ENCODE results near the gene C1QL4.
"Not testable (repeated sequence)": the region's sequence is repeated elsewhere in the genome, so short reads cannot be mapped to it uniquely, and the experiment has no call there.

Gene C1QL4

DNA sequence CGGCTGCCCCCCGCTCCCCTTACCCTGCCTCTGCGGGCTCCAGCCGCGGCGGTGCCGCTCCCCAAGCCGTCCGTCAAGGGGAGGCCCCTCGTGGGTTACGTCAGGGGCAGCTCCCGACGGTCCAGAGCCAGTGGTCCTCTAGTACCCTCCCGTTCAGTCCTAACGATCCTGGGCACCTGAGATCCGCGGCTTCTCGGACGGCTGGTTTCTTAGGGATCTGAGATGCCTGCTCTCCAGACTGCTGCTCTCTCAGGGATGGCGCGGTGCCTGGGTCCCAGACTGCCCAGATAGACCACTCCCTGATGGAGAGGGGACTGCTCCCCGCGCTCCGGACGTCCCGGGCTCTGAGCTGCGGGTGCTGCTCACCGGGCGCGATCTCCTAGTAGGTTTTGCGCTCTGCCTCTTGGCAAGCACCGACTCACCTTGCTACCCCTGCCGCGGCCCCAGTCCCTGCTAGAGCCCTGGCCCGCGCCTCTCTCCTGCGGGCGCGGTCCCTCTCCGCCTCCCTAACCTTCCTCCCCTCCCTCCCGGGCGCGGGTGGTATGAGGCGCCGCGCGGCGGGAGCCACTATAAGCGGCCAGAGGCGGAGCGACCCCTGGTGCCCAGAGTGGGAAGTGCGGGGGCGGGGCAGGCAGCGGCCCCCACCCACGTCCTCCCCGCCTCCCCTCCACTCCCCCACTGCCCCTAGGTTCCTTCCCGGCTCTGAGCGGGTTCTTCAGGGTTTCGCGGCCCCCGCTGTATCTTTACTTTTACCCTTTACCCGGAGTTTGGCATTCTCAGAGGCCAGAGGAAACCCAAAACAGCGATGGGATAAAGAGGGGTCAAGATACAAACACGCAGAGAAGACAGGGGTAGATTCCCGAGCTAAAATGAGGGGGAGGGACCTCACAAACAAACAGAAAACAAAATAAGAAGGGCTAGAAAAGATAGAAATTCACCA, at the start of gene C1QL4:
Gene C1QL4 (minus strand): TSS at position 544 of the 940 bp plus-strand sequence. CDS start 711 bp downstream, outside the sequence.
- DNase-seq: peak; percentile 62

GRCh38 chr12:49380184-49380583, 43.2 kb upstream of the C1QL4 start:
- DNase-seq: not testable (repeated sequence)

GRCh38 chr12:49377386-49377785, 40.4 kb upstream of the C1QL4 start:
- no peak for DNase-seq

DNA sequence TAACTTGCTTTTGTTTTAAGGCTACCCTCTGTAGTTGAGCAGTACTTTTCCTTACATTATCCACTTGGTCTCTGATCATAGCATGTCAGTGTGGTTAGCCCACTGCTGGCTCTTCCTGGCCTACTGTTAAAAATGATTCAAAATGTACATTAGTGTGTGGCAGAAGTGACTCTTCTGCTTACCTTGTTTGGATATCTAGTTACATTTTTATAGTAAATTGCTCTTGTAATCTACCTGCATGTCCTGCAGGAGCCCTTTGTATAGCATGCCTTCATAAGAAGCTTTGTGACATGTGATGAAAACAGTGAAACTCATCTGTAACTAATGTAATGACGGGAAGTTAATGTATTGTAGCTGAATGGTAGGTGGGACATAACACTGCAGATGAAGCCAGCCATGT, 38.4 kb upstream of the C1QL4 start:
- DNase-seq: no peak

GRCh38 chr12:49370539-49370938, 33.6 kb upstream of the C1QL4 start:
- no peak for DNase-seq

DNA sequence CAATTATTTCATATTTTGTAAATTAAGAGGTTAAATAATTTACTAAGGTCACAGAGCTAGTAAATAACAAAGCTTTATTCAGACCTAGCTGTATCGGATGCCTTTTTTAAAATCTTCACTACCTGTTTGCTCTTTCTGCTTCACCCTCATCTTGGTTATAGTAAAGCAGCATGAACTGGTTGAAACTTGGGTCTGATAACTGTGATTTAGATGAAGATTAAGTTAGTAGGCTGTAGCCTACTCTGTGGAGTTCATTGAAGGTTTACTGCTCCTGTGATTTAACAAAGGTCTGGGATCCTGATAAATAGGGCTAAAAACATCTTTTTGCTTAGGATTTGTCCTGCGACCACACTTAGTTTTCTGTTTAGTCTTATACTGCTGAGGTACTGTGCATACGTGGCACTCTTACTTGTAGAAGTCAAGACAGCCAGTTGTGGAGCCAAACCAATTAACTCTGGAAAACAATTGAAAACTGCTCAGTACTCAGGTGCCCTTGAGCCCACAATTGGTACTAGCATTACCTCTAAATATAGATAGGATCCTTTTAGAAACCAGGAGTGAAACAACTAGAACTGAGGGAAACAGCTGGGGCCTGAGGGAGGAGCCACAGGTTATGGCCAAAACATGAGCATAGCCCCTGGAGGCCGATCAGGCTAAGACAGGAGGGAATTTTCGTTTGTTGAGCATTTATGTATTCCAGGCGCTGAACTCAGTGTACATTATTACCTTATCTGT, 32.6 kb upstream of the C1QL4 start:
- peak; percentile 14 for DNase-seq

GRCh38 chr12:49368240-49368600, 31.2 kb upstream of the C1QL4 start:
- DNase-seq: no peak

GRCh38 chr12:49367381-49368239, 30.6 kb upstream of the C1QL4 start, which contains the start of gene SPATS2:
Gene SPATS2 (plus strand): TSS chr12:49367462. CDS start chr12:49461013, 93,551 bp downstream.
- peak; percentile 45 for DNase-seq

GRCh38 chr12:49366652-49367380, 29.8 kb upstream of the C1QL4 start:
- DNase-seq: peak; percentile 93

DNA sequence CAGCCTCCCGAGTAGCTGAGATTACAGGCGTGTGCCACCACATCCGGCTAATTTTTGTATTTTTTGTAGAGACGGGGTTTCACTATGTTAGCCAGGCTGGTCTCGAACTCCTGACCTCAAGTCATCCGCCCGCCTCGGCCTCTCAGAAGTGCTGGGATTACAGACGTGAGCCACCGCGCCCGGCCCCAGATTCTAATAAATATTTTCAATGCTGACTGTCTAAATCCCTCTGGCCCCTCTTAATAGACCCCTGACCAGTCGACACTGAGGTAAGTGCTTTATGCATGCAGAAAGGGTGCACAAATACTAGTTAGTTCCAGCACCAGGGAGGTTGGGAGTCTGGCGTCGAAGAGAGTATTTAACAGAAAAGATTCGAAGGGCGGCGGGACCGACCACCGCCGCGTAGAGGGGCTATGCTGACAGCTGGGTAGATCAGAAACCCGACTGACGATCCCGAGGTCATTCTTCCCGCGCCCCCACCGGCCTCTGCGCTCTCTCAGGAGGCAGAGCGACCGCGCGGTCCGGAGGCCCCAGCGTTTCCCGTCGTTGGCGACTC, 29.2 kb upstream of the C1QL4 start:
- no peak for DNase-seq

GRCh38 chr12:49365542-49365941, 28.6 kb upstream of the C1QL4 start:
- no peak for DNase-seq

GRCh38 chr12:49364989-49365388, 28.0 kb upstream of the C1QL4 start:
- DNase-seq: no peak

DNA sequence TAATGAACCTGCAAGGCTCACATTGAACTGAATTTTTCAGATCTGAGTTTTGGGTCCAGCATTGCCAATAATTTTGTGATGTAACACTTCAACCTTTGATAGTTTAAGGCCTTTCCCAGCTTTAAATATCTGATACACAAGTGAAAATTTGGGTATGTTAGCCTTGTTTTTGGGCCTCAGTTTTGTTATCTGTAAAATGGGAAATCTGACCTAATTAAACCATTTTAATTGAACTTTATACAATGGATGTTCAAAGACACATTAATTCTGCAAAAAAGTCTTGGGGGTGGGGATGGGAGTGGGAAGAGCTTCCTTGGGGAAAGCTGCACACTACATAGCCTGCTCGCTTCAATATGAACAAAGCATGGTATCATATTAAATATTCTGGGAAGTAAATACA, 25.1 kb upstream of the C1QL4 start:
- no peak for DNase-seq

GRCh38 chr12:49359671-49360070, 22.7 kb upstream of the C1QL4 start:
- DNase-seq: no peak

- peak; percentile 56 for DNase-seq
Observed at GRCh38 chr12:49358483-49359141, 21.6 kb upstream of the C1QL4 start.

DNA sequence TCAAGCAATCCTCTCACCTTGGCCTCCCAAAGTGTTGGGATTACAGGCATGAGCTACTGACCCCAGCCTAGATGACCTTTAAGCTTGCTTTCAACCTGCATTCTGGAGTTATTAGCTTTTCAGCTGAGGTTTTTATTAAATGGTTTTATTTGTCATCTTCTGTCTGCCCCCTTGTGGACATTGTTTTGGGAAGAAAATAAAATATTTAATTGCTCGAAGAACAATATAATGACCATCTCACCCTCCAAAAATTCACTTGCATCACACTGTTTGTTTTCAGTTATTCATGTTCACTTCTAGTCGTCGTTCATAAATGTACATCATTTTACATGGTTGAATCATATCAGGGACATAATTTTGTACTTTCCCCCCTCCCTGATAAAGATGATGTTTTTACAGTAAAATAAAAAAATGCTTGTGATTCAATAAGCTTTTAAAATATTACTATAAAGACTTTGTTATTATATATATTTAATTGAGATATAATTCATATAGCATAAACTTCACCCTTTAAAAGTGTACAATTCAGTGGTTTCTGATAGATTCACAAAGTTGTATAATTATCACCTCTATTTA, 20.2 kb upstream of the C1QL4 start:
- DNase-seq: peak; percentile 34

DNA sequence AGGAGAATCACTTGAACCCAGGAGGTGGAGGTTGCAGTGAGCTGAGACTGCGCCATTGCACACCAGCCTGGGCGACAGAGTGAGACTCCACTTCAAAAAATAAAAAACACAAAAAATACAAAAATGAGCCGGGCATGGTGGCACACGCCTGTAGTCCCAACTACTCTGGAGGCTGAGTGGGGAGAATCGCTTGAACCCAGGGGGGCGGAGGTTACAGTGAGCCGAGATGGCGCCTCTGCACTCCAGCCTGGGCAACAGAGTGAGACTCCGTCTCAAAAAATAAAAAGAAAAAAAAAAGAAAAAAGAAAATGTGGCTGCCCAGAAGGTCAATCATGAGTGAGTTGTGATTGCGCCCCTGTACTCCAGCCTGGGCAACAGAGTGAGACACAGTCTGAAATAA, 18.9 kb upstream of the C1QL4 start:
- no peak for DNase-seq

GRCh38 chr12:49352351-49352750, 15.4 kb upstream of the C1QL4 start:
- no peak for DNase-seq

DNA sequence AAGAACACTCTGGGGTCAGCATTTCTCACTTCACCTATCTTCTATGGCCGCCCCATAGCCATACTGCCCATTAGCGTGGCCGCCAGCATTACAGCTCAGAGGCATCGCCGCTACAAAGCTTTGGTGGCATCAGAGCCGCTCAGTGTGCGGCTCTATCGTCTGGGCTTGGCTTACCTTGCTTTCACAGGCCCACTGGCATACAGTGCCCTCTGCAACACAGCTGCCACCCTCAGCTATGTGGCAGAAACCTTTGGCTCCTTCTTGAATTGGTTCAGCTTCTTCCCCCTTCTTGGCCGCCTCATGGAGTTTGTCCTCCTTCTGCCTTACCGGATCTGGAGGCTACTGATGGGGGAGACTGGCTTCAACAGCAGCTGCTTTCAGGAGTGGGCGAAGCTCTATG, 12.3 kb upstream of the C1QL4 start:
- DNase-seq: no peak

- DNase-seq: no peak
Observed at GRCh38 chr12:49348781-49349180, 11.8 kb upstream of the C1QL4 start.
